D721Med (cell line): ENCODE data around the gene SPATS1.
"Not testable (repeated sequence)": the region's sequence is repeated elsewhere in the genome, so short reads cannot be mapped to it uniquely, and the experiment has no call there.

Source experiments
- DNase-seq: peaks from one replicate; pipeline ENCODE4 v3.0.0; 2011; ENCODE audit warnings: low spot score; ENCODE audit not compliant: insufficient read length
- FAIRE-seq: peaks from 2 replicates; lab custom pipeline; 2011; peaks lifted over from hg19 to GRCh38; lab: Jason Lieb, UNC
- TF ChIP-seq, protein P1 (sequence below): IDR thresholded peaks from 2 replicates; pipeline ENCODE4 v1.5.1; 2012; ENCODE audit warnings: mild to moderate bottlenecking, control low read depth; ENCODE audit not compliant: insufficient read depth; ENCODE audit errors: missing control alignments

The SPATS1 gene

DNA sequence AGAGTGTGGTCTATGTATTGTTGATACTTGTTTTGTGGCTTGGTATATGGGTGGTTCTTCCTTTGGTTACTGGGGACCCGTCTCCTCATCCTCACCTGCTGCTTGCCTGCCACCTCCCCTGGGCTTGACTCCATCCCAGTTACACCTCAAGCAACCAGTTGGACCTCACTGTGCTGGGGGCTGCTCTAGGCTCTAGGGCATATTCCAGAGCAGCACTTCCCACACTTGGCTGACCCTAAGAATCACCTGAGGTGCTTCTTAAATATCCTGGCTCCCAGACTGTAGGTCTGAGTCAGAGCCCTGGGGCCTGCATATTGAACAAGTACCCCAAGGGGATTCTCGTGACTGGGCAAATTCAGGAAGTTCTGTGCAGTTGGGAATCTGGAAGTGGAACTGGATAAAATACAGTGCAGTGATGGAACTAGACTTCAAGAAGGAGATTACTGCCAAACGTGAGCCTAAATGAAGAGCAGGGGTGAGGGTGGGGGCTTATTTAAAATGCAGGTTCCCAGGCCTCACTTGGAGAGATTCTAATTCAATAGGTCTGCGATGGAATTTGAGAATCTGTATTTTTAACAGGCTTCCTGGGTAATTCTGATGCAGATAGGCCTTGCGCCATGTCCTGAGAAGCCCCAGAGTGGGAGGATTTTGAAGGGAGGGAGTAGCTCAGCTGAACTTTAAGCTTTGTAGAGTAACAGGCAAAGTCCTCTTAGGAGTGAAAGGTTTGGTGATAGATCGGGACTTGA is 7.6 kb downstream of the SPATS1 start:
- FAIRE-seq (no peak), DNase-seq (no peak)
- TF ChIP-seq, protein P1, sequence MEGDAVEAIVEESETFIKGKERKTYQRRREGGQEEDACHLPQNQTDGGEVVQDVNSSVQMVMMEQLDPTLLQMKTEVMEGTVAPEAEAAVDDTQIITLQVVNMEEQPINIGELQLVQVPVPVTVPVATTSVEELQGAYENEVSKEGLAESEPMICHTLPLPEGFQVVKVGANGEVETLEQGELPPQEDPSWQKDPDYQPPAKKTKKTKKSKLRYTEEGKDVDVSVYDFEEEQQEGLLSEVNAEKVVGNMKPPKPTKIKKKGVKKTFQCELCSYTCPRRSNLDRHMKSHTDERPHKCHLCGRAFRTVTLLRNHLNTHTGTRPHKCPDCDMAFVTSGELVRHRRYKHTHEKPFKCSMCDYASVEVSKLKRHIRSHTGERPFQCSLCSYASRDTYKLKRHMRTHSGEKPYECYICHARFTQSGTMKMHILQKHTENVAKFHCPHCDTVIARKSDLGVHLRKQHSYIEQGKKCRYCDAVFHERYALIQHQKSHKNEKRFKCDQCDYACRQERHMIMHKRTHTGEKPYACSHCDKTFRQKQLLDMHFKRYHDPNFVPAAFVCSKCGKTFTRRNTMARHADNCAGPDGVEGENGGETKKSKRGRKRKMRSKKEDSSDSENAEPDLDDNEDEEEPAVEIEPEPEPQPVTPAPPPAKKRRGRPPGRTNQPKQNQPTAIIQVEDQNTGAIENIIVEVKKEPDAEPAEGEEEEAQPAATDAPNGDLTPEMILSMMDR, result no peak

DNA sequence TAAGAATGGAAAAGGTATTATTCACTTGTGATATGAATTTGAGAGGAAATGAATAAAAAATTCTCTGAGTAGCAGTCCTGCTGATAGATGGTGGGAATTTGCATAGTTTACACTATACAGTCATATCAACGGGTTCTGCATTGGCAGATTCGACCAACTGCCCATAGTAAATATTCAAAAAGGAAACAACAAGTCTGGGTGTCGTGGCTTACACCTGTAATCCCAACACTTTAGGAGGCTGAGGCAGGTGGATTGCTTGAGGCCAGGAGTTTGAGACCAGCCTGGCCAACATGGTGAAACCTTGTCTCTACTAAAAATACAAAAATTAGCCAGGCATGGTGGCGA is 8.2 kb downstream of the SPATS1 start:
- DNase-seq, FAIRE-seq: not testable (repeated sequence)

DNA sequence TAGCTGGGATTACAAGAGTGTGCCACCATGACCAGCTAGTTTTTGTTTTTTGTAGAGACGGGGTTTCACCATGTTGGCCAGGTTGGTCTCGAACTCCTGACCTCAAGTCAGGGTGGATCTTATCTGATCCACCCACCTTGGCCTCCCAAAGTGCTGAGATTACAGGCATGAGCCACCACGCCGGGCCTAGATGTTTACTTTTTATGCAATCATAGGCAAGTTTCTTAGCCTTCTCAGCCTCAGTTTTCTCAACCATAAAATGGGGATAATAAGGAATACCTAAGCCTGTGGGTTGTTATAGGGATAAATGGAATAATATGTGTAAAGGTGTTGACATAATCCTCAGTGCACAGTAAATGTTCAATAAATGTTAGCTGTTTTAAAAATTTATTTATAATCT is 9.8 kb downstream of the SPATS1 start:
- no peak for FAIRE-seq
- DNase-seq, result no peak
- TF ChIP-seq, protein P1, result no peak

DNA sequence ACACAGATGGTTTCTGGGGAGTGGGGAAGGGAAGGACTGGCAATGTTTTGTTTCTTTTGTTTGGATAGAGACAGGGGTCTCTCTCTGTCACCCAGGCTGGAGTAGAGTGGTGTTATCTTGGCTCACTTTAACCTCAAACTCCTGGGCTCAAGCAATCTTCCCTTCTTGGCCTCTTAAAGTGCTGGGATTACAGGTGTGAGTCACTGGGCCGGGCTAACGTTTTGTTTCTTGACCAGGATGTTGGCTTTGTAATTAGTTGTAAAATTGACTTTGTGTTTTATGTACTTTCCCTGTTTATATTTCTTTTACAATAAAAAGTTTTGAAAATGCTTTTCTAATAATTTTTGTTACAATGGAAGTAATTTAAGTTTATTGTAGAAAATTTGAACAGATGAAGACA is 10.9 kb downstream of the SPATS1 start:
- FAIRE-seq, result no peak
- TF ChIP-seq, protein P1, result no peak
- no peak for DNase-seq

DNA sequence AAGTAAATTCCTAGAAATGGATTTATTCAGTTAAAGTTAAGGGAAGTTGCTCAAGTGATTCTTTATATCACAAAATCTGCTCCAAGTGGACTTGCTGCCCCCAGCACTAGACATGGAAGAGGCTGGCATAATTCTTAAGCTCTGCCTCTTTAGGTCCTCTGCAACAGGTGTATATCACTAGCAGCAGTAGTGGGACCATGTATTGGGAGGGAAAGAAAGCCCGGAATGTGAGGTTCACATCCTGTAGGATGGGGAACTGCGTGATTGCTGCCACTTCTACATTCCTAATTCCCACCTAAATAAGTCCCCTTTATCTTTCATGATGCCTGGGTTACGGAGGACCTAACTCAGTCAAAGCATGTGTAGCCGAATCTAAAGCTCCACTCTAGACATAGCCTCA is 13.2 kb downstream of the SPATS1 start:
- FAIRE-seq (no peak), DNase-seq (no peak)
- TF ChIP-seq, protein P1, result no peak

DNA sequence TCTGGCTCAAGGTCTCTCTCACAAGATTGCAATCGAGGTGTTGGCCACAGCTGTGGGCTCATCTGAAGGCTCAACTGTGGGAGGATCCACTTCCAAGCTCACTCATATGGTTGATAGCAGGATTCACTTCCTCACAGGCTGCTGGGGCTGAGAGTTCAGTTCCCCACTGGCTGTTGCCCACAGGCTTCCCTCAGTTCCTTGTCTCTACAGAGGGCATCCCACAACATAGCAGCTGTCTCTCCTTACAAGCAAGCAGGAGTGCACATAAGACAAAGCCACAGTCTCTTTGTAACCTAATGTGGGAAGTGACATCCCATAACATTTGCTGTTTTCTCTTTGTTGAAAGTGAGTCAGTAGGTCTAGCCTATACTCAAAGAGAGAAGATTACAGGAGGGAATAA is 14.0 kb downstream of the SPATS1 start:
- FAIRE-seq (no peak), DNase-seq (no peak)
- TF ChIP-seq, protein P1, result no peak

DNA sequence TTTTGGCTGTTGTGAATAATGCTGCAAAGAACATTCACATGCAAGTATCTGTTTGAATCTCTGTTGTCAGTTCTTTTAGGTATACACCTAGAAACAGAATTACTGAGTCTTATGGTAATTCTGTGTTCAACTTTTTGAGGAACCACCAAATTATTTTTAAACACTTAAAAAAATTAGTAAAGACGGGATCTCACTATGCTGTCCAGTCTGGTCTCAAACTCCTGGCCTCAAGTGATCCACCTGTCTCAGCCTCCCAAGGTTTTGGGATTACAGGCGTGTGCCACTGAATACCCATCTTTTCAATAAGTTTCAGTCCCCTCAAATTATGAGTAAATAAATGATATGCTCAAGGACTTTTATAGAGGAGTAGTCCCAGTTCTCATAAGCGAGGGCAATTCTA is 17.5 kb downstream of the SPATS1 start:
- TF ChIP-seq, protein P1, result no peak
- FAIRE-seq, result no peak
- no peak for DNase-seq
